Esophagus squamous epithelium (tissue), 5 donors: ENCODE data around the gene SIGLEC12. TPM values are rescaled to one million over a fixed set of nuclear protein-coding genes. Genes with fewer than 3 reads are reported as not detected.

Source experiments
- DNase-seq: peaks from one replicate; lab custom pipeline; 2025; lab: John Stamatoyannopoulos, UW
- H3K27ac ChIP-seq, 4 donors: fragments of 200-600 bp; sonication (generic); one replicate each; pipeline ENCODE4 v1.5.1; 2016 to 2019; ENCODE audit warnings: mild to moderate bottlenecking in 1 of 4
- H3K27me3 ChIP-seq, 4 donors: fragments of 200-600 bp; sonication (generic); 1 replicate in 3 of 4; 2 replicates in 1 of 4; pipeline versions ENCODE4 v1.5.1 to v1.6.0; 2017 to 2021; ENCODE audit warnings: antibody characterized with exemption in 1 of 4
- H3K36me3 ChIP-seq, 3 donors: fragments of 200-600 bp; sonication (generic); one replicate each; pipeline ENCODE4 v1.5.1; 2016 to 2019
- H3K4me1 ChIP-seq, 3 donors: fragments of 200-600 bp; sonication (generic); one replicate each; pipeline ENCODE4 v1.5.1; 2017 to 2019
- H3K4me3 ChIP-seq, 4 donors: fragments of 200-600 bp; sonication (generic); 1 replicate in 3 of 4; 2 replicates in 1 of 4; pipeline ENCODE4 v1.5.1; 2016 to 2019; ENCODE audit warnings: mild to moderate bottlenecking in 2 of 4, moderate library complexity in 1 of 4
- H3K9me3 ChIP-seq, 3 donors: fragments of 200-600 bp; sonication (generic); one replicate each; pipeline ENCODE4 v1.5.1; 2016 to 2019
- CTCF ChIP-seq, 6 experiments: fragments of 450-650 bp in 4 of 6; fragments of 200-600 bp in 2 of 6; sonication (generic) in 2 of 6; IDR thresholded peaks; one replicate each; pipeline ENCODE4 v1.5.1; 2016 to 2019; ENCODE audit warnings: antibody characterized with exemption in 6 of 6, mild to moderate bottlenecking in 4 of 6, moderate library complexity in 4 of 6
- POLR2A ChIP-seq, 4 donors: fragments of 450-650 bp; IDR thresholded peaks; one replicate each; pipeline ENCODE4 v1.6.1; 2017; ENCODE audit warnings: antibody characterized with exemption in 4 of 4, mild to moderate bottlenecking in 4 of 4, moderate library complexity in 3 of 4
- WGBS, 2 donors: methylation state at CpG; one replicate each; pipeline ENCODE4 v1.1.5; 2018; 5-methylcytosine and 5-hydroxymethylcytosine counted together
- intact Hi-C: fragments of 100-400 bp; cut with DNase I; formaldehyde crosslinking; loops from one replicate; pipeline ENCODE4 v1.15.0; 2022
- total RNA-seq, 4 donors: library from RNA; depleted of rRNA; stranded (reverse); fragments of >200 nt; gene quantifications; one replicate each; pipeline ENCODE4 v1.1.0, GENCODE V29; 2016
- donor health status: DM: yes; HTN: yes; CAD: no.

The SIGLEC12 gene
- total RNA-seq, 4 donors from 2014 or later, result 0.22 to 0.91 TPM; not detected in 2

- intact Hi-C loops, result no loop called here
- TF ChIP-seq CTCF (IDR thresholded peaks at IDR 0.05) (no peak), POLR2A (IDR thresholded peaks at IDR 0.05) (no peak)
- Histone ChIP-seq H3K27me3 (peaks cover 0 to 41% (median 0%) of the 10 kb centered on the region in 4 donors), H3K9me3 (no peaks in the 10 kb centered on the region), H3K4me3 (no peak overlapping the region), H3K4me1 (no peaks in the 10 kb centered on the region), H3K27ac (no peak overlapping the region), H3K36me3 (no peaks in the 10 kb centered on the region)
- no peak for DNase-seq
- WGBS, 2 donors, result 74 to 85% methylated on average over 6 of the region's 6 CpGs
Measured at GRCh38 chr19:51544038-51544437, 42.4 kb upstream of the SIGLEC12 start.

GRCh38 chr19:51542699-51543098, 41.1 kb upstream of the SIGLEC12 start:
- H3K27me3 ChIP-seq, result peaks cover 0 to 42% (median 0%) of the 10 kb centered on the region in 4 donors
- no peaks in the 10 kb centered on the region for H3K36me3 ChIP-seq
- H3K4me3 ChIP-seq, result no peak overlapping the region
- no peaks in the 10 kb centered on the region for H3K4me1 ChIP-seq
- TF ChIP-seq POLR2A (IDR thresholded peaks at IDR 0.05) (no peak), CTCF (IDR thresholded peaks at IDR 0.05) (no peak)
- H3K9me3 ChIP-seq, result no peaks in the 10 kb centered on the region
- DNase-seq, result no peak
- WGBS, 2 donors, result 71% methylated on average over 5 of the region's 5 CpGs
- intact Hi-C loops, result no loop called here
- no peak overlapping the region for H3K27ac ChIP-seq

- Histone ChIP-seq H3K9me3 (no peaks in the 10 kb centered on the region), H3K4me3 (no peak overlapping the region), H3K4me1 (no peaks in the 10 kb centered on the region), H3K27ac (no peak overlapping the region), H3K36me3 (no peaks in the 10 kb centered on the region), H3K27me3 (peaks cover 0 to 52% (median 0%) of the 10 kb centered on the region in 4 donors)
- TF ChIP-seq POLR2A (IDR thresholded peaks at IDR 0.05), result no peak
- no peak for TF ChIP-seq CTCF (IDR thresholded peaks at IDR 0.05)
- intact Hi-C loops, result no loop called here
- no peak for DNase-seq
- WGBS, 2 donors, result 55 to 62% methylated on average over 9 to 10 of the region's 10 CpGs
Measured at GRCh38 chr19:51541458-51542357, 40.1 kb upstream of the SIGLEC12 start.

GRCh38 chr19:51539821-51540366, 38.3 kb upstream of the SIGLEC12 start:
- H3K27me3 ChIP-seq, result peaks cover 0 to 42% (median 0%) of the 10 kb centered on the region in 4 donors
- intact Hi-C loops, result no loop called here

More at GRCh38 chr19:51539821-51540366, 38.3 kb upstream of the SIGLEC12 start:
- TF ChIP-seq POLR2A (IDR thresholded peaks at IDR 0.05) (no peak), CTCF (IDR thresholded peaks at IDR 0.05) (no peak)
- 74 to 78% methylated on average over 4 of the region's 4 CpGs for WGBS, 2 donors
- Histone ChIP-seq H3K27ac (no peak overlapping the region), H3K4me3 (no peak overlapping the region), H3K36me3 (no peaks in the 10 kb centered on the region), H3K9me3 (no peaks in the 10 kb centered on the region), H3K4me1 (no peaks in the 10 kb centered on the region)
- DNase-seq, result no peak
